NB4 (cell line): ENCODE results near the gene FEZF2.

Experiments used
- POLR2A ChIP-seq: IDR thresholded peaks from 2 replicates; pipeline ENCODE4 v1.6.1; 2011; ENCODE audit warnings: mild to moderate bottlenecking; ENCODE audit not compliant: insufficient read length; ENCODE audit errors: extremely low read depth
- TF ChIP-seq, protein P1 (sequence below): IDR thresholded peaks from one replicate; pipeline ENCODE4 v1.5.1; 2012; ENCODE audit warnings: low read depth, low read length

DNA sequence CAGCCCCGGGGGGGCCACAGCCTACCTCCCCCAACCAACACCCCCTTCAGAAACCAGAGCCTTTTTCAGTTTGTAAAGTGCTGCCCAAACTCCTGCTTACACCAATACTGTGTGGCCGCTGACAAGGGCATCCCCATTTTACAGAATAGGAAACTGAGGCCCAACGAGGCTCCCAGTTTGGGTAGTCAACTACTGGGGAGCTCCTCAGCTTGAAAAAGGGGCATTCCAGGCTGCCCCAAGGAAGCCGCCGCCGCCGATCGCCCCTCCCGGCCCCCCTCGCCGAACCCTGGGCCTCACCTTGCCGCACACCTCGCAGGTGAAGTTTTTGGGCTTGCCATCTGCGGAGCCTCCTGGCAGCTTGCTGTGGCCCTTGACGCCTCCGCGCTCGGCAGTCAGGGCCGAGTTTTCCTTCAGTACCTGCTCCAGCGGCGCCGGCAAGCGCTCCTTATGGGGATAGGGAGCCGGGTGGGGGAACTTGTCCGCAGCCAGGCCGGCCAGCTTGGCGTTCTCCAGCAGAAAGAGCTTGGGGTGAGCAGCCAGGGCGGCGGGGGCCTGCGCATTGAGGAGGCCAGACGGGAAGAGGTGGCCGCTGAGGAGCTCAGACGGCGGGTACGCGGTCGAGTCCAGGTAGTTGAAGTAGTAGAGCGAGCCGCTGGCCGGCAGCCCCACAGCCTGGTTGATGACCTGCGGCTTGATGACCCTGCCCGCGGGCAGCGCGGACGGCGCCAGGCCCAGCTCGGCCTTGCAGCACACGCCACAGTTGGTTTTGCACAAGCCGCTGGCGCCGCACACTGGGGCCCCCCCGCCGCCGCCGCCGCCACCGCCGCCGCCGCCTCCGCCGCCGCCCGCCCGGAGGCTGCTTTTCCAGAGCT lies 1.4 kb downstream of the FEZF2 start:
- TF ChIP-seq, protein P1, sequence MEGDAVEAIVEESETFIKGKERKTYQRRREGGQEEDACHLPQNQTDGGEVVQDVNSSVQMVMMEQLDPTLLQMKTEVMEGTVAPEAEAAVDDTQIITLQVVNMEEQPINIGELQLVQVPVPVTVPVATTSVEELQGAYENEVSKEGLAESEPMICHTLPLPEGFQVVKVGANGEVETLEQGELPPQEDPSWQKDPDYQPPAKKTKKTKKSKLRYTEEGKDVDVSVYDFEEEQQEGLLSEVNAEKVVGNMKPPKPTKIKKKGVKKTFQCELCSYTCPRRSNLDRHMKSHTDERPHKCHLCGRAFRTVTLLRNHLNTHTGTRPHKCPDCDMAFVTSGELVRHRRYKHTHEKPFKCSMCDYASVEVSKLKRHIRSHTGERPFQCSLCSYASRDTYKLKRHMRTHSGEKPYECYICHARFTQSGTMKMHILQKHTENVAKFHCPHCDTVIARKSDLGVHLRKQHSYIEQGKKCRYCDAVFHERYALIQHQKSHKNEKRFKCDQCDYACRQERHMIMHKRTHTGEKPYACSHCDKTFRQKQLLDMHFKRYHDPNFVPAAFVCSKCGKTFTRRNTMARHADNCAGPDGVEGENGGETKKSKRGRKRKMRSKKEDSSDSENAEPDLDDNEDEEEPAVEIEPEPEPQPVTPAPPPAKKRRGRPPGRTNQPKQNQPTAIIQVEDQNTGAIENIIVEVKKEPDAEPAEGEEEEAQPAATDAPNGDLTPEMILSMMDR, result no peak
- no peak for TF ChIP-seq POLR2A
